ENCODE results near the gene COBL. TPM values are rescaled to one million over a fixed set of nuclear protein-coding genes. Genes with fewer than 3 reads are reported as not detected.

Gene COBL
- total RNA-seq, 1 donor from 2014 or later, result 9.2 TPM

DNA sequence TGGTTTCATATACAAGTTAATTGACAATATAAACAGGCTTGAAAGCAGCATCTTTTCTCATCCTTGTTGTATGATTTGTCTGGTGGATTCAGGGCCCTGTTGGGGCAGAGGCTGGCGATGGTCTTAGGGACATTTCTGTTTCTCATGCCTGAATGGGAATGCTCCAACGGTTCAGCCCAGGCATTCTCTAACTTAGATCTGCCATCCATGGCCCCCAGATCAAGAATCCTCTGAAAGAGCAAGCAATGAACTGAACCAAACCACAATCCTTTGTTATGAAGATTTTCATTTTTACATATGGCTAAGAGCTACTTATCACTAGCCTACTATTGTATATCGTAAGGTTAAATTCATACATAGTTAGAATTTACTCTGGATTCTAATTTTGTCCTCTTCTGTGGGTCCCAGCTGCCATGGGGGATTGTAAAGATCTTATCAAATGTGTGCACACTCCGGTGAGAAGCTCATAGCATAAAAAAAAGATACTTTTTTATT, 163.9 kb downstream of the COBL start:
- DNase-seq (ENCODE audit: low spot score), result no peak

DNA sequence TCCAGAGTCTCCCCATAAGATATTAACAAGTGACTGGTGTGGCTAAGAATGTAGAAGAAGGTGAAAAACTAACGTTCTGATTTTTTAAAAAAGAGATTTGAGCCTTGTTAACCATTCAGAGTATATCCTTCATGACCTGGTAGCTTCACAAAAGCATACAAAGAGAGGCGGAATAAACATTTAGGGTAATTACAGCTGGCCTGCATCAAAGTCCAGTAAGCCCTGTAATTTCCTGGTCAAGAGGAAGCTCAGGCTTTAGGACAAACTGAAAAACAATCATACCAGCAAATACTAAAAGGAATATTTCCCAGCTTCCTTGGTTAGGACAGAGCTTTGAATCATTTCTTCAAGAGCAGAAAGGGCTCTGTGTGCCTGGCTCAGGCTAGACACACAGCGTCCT, 165.2 kb downstream of the COBL start:
- no peak for DNase-seq (ENCODE audit: low spot score)

DNA sequence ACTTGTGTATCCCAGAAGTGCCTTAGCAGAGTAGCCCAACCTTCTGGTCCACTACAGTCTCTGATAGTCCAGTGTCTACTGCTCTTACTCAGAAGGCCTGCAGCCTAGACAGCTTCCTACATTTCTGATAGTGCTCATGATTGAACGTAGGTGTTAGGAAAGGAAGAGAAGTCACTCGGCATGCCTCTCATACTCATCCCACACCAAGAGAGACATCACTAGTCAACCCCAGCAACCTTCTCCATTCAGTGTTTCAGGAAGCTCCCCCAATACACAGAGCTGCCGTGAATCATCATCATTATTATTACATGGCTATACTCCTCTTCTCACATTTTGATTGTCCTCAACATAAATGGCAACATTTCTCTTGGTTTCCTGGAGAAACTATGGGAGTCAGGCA, 166.4 kb downstream of the COBL start:
- DNase-seq (ENCODE audit: low spot score), result no peak

DNA sequence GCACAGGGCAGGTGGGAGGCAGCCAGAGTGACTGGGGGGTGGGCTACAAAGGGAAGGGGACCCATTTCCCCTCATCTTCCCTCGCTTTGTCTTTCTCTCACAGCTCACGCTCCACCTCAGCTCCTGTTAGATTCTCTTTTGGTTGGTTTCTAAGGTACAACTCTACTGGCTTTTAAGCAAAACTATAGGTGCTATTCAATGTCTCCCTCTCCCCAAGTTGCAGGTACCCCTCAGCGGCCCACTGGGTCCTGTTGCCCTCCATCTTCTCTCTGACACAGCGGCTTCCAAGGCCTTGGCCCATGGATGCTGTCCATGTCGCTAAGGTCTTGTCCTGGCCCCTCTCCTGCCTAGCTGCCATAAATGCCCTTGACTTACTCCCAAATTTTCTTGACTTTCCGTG, 168.4 kb downstream of the COBL start:
- no peak for DNase-seq (ENCODE audit: low spot score)

DNA sequence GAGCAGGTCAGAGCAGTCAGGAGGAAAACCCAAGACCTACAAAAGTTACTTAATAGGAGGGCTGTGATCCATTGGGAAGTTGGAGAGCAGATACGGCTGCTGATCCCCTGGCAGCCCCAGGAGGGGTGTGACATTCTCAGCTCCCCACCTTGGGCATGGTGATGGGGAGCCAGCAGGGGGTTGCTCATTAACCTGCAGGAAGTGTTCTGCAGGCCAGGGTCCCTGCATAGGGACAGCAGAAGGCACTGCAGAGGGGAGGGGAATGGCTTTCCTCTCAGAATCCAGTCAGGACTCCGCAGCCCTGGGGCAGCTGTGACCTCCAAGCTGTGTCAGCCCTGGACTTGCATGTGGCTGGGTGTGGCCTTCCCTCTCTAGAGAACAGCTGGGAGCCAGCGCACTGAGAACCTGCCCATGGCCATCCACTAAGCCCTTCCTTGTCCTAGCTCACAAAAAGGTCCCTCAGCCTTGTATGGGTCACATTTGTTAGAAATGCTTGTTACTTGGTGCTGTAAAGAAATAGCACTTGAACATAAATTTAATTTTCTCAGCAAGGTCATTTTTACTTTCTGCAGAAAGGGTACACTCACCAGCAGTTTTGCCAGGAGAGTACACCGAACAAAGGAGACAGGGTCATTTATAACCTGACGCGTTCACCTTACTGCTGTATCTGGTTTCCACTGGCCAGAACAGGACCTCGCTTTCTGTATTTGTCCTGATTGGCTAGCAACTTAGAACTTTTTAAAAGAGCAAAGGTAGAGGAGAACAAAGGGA, 169.6 kb downstream of the COBL start:
- no peak for DNase-seq (ENCODE audit: low spot score)

DNA sequence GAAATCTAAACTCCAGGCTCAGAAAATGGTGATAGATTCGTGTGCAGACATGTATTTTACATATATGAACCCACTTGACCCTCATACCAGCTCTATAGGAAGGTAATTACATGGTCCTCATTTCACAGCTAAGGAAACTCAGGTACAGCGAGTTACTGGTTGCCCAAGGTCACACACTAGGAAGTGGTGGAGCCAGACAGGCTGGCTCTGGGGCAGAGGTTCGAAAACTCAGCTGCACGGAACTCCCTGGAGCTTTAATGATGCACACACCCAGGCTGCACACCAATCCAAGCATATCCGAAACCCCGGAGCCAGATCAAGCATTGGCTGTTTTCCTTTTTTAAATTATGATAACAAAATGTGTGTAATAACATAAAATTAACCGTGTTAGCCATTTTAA, 172.4 kb downstream of the COBL start:
- DNase-seq (ENCODE audit: low spot score), result no peak

DNA sequence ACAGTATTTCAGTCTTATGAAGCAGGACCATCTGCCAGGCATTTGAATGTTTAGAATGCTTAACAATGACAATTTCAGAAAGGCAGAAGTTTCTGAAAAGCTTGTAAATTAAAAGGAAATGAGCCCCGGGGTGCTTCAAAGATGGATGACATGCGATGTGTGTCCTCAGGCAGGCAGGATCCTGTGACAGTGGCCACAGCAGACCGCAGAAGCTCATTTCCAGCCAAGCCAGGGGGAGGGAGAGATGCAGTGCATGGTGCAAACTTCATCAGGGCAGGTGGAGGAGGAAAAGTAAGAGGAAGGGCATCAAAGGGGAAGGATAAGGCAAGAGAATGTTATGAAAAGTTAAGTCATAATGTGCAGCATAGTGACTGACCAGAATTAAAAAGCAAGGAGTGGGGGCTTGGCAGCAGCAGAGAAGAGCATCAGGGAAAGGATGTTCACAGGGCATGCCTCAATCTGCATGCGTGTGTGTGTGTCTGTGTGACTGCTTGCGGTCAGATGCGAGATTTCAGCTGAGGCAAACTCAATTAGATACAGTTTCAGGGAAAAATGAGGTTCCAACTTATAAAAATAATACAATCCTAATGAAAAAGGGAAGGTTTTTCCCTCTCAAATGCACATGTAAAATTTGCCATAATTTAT, 173.7 kb downstream of the COBL start:
- no peak for DNase-seq (ENCODE audit: low spot score)

DNA sequence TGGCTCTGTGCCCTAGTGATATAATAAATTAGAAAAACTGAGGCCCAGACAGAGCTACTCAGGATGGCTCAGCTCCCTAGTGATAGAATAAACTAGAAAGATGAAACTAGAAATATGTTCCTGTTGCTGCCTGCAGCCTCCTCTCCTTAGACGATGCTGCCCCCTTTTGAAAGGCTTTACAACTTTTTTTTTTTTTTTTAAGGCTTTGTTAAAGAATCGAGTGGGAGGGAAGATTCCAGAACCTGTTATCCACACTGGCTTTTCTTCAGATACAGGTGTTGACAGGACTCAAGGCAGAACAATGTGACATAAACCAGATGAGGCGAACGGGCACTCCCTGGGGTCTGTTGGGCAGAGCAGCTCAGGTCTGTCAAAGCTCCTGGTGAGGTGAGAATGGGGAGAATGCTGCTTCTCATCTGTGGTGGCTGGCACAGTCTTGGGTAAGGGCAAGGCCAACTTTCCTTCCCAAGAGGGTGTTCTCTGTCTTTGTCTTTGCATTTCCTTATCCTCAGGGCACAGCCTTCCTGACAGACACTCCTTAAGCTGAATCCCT, 175.1 kb downstream of the COBL start:
- DNase-seq (ENCODE audit: low spot score), result no peak

DNA sequence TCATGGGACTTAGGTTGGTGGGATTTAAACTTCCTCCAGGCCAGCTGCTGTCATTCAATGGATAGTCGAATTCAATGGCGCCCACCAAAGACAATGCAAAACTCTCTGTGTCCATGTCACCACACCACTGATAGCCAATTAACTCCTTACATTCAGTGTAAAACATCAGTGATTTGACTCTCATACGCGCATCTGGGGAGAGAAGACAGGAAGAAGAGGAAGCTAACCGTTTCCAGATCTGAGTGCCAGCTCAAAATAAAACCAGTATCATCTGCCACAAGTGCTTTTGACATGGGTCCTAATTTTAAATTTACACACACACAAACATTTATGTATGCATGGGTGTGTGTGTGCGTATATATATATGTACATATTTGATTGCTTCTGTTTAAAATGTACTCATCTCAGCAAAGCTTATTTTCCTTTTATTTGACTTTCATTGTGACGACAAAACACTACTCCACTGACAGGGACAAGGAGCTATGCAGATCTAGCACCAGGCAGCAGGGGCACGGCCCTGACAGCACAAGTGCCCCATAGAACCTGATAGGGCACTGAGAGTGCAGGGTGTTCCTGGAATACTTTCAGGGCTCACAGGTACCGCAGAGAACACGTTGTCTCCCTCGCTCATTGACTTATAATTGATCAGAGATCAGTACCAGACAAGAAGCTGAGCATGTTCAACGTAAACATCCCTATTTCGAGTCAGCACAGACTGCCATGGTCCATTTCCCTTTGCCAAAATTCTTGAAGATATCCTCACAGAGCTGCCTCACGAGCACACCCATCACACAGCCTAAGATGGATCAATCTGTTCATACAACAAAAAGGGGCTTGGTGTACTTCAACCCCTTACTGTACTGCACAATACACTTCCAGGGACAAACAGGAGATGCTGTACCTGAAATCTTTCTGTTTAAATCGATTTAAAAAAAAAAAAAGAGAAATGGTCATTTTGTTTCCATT, 176.1 kb downstream of the COBL start:
- DNase-seq (ENCODE audit: low spot score), result no peak

DNA sequence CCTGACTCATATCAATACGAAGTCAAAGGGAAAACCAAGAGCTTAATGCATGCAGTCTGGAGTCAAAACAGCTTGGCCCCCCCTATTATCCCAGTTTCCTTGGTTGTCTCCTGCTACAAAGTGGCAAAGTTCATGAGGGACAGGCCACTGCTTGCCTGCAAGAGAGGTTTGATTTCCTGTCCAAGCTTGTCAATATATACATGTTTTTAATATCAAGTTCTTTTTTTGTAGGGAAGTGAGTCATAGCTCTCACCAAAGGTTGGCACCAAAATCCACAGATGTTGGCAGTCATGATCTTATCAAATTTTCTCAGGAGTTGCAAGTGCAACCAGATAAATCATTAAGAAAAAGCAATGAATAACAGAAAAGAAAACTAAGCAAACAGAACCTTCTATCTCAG, 176.8 kb downstream of the COBL start:
- no peak for DNase-seq (ENCODE audit: low spot score)

DNA sequence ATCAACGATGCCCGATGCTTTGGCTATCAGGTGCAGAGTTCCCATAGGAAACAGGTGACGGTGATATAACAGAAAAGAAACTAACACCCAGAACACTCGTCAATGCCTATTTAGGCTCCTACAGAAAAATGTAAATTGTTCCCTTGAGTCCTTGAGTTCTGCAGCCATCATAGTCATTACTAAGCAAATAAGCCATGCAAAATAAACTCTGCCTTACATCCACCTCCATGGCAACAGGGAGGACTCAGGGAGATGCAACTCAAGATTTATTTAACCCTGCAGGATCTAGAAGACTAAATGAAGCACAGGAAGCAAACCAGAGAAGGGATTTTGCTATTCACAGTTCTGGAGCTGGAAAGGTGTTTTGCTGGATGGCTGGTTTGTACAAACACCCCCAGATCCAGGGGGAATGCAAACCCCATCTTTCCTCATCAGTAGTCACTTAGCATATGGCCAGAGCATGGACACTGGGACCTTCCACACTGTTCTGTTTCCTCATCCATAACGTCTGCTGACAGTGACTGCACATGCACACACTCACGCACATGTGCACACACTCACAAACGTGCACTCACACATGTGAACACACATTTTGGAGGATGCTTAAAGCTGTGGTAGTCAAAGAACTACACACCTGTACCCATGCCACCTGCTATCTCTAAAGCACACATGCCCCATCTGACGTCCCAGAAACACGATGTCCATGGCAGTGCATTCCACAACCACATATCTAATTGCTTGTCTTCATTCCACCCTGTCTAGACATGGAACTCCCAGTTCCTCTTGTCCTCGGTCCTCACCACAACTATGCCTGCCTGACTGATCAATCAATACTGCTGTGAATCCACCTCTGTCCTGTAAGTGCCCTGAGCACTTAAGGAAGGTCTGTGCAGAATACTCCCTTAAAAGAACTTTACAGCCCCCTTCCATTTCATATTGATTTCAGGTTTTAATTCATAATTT, 178.2 kb downstream of the COBL start:
- DNase-seq (ENCODE audit: low spot score), result no peak

DNA sequence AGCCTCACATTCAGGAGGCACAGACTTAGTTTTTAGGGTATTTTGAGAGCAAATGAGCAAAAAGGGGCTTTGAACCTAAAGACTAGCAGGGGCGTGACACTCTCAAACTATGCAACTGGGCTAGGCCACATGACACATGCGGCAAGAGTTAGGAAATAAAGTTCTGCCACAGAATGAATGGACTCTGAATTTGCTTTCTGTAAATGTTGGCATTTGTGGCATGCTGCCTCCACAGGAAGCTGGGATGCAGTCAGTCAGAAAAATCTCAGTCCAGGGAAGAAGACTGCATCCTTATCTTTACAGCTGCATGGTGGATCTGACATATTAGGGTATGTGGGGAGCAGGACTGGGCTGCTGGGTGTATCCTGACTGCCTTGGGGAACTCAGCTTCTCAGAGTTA, 181.0 kb downstream of the COBL start:
- DNase-seq (ENCODE audit: low spot score), result no peak

DNA sequence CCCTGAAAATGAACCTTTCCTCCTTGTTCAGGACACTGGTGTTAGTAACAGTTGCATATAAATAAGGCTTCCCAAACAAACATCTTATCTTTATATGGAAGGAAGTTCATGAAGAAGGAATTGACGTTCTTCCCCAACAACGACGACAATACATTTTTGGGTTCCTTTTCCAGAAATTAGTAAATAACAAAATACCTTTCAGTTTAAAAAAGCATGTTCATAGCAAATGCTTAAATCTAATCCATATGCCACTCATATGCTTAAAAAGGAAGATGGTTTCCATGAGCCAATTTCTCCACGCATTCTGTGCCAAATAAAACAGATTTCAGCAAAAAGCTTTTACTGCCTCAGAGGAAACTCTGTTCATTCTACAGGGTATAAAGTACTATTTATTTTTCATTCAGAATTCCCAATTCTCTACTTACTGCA, 182.6 kb downstream of the COBL start:
- DNase-seq (ENCODE audit: low spot score), result no peak

DNA sequence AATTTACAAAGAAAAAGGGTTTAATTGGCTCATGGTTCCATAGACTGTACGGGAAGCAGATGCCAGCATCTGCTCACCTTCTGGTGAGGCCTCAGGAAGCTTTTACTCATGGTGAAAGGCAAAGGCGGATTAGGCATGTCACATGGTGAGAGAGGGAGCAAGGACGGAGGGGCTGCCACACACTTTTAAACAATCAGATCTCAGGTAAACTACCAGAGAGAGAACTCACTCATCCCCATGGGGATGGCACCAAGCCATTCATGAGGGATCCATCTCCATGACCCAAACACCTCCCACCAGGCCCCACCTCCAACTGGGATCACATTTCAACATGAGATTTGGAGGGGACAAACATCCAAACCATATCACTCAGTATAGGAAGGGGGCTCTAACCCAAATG, 183.9 kb downstream of the COBL start:
- no peak for DNase-seq (ENCODE audit: low spot score)

DNA sequence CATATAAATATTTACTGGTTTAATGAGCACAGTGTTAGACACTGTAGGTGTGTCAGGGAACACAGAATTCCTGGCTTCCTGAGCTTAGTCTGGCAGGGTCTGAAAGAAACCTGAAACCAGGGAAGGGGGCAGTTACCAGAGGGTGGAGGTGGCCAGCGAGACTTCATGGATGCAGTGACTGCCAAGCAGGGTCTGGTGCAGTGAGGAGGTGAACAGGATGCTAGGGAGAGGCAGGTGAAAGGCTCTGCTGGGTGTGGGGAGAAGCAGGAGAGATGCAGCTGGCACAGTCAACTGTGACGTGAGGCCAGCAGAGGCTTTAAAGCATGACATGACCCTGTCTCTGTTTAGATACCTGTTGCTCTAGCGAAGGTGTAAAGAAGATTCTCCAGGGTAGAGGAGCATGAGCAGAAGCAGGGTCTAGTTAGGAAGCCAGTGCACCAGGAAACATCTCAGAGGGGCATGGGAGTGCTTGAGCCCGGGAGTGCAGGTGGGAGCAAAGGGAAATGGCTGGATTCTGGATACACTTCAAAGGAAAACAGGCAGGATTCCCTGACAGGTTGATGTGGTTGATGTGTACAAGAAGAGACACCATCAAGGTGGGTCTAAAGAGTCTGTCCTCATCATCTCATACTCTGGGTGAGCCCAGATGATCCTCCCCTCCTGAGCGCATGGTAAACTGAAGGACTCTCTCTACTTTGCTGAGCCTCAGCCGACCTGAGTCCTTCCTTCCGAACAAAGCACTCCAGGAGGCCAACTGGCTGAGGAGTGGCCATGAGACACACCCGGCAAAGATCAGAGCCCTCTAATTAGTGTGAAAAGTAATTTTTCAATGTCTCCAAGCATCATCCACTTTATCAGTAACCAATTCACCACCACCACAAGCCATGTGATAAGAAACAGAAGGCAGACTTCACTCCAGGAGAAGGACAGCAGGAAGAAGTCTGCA, 186.8 kb downstream of the COBL start:
- no peak for DNase-seq (ENCODE audit: low spot score)

DNA sequence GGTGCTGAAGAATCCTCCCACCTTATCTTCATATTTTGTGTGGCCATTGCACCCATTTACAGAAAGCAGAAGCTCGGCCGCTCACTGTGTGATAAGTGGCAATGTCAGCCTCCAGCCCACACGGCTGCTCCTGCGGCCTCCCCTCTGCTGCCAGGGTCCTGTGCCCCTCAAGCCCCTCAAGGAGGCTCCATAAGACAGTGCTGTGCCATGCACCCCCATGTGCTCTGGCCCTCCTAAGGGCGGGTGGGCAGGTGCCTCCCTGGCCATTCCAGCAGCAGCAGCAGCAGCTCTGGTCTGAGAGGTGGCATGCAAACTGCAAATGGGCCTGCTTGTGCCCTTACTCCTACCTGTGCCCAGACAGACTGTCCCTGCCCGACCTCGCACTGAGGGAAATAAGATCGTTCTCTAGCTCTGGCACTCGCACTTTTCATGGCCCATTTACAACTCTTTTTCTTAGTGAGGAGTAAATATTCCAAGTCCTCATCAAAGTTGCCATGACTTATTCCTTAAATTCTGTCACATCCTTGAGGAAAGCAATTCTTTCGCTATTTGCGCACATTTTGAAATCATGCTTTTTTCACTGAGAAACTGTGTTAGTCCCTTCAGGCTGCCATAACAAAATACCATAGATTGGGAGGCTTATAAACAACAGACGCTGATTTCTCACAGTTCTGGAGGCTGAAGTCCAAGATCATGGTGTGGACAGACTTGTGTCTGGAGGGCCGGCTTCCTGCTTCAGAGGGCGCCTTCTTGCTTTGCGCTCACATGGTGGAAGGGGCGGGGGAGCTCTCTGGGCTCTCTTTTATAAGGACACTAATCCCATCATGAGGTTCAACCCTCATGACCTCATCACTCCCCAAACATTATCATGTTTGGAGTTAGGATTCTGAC, 187.8 kb downstream of the COBL start:
- no peak for DNase-seq (ENCODE audit: low spot score)

DNA sequence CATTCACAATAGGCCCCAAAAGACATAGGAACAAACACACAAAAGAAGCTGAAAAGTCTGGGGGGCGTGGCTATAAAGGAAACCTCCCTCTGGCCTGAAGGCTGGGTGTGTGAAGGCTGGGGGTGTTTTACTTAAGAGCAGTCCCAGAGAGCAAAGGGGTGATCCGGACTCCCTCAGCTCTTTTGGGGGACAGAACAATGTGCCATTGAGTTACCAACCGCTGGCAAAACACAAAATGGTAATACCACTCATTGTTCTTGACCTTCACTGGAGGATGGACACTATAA, 189.0 kb downstream of the COBL start:
- DNase-seq (ENCODE audit: low spot score), result no peak

Data from mesenteric fat pad (tissue), 1 donor.